GM18526 (cell line): ENCODE data around the gene XXYLT1.

Experiments used
- POLR2A ChIP-seq: IDR thresholded peaks from 3 replicates; pipeline ENCODE4 v1.6.1; 2011; ENCODE audit not compliant: insufficient read length; ENCODE audit errors: extremely low read depth

XXYLT1 gene

DNA sequence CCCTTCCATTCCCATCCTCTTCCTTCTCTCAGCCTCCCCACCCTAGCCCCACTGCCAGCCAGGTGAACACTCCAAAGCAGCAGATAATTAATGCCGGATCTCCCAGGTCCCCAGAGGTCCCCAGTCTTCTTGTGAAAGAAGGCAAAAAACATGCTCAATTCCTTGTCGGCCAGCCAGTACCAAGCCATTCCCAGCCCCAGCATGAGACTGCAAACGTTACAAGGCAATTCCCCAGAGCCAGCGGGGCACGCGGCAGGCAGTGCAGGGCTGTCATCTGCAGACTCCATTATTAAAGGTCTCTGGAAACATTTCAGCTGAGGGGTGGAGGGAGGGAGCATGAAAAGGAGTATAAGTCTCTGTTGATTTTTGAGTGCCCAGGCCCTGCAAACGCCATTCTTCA is 117.8 kb downstream of the XXYLT1 start:
- no peak for TF ChIP-seq POLR2A

DNA sequence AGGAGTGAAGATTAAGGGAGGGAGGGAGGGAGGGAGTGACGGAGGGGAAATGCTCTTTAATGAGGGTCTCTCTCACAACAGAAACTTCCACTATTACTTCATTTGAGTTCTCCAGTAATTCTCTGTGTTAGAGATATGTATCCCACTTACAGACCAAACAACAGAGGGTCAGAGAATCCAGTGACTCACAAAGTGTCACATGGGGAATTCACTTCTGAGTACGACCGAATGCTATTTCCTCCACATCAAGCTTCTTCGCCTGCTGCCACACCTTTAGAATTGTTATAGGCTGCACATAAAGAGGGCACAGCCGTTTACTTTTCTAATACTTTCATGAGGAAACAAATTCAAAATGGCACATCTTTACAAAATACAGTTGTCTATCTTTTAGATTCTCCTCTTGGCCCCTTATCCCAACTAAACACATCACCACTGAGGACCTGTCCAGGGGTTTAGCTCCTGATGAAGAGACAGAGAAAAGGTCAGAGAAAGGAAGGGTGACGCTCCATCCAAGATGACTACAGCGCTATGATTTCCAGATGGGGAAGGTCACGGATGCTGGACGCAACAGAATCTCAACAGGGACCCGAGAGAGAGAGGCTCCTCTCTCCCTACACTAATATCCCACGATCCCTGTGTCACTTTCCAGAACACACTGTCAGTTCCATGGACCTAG is 119.0 kb downstream of the XXYLT1 start:
- TF ChIP-seq POLR2A, result no peak

DNA sequence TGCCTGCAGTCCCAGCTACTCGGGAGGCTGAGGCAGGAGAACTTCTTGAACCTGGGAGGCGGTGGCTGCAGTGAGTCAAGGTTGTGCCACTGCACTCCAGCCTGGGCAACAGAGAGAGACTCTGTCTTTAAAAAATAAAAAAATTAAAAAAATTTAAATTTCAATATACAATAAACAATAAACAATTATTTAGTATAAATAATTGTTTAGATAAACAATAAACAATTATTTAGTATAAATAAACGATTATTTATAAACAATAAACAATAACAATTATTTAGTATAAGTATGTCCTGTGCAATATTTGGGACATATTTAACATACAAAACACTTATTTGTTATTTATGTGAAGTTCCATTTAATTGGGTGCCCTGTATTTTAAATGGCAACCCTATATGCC is 119.6 kb downstream of the XXYLT1 start:
- no peak for TF ChIP-seq POLR2A

DNA sequence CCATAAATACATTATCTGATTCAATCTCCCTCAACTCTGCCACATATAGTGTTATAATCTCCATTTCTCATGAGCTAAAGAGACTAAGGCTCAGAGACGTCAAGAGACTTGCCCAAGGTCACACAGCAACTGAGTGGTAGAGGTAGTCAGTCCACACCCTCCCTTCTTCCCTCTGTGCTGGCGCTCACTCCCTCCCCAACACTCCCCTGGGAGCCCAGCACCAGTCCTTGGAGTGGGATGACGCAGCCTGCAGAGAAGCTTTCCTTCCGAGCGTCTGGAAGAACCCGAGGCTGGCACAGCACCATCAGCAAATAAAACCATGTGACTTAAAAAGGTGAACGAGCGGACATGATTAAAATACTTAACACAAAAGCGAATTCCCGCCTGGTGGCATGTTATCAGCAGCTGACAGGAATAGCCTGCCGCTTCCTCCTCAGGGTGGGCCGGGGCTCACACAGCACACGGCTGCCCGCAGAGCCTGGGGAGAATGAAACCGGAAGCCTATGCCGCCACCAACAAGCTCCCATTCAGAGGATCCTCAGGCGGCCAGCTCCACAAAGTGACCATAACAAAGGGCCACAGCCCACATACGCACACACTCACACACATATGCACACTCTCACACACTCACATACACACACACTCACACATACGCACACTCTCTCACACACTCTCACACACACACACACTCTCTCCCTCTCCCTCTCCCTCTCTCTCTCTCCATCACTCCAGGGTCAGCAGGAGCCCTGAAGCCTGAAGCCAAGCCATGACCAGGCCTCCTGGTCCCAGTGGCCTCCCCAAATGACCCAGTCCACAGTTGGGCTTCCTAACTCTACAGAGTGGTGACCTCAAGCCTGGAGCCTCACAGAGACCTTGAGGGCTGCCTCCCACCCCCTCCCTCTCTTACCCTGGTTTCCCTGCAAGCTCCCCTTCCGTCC is 120.5 kb downstream of the XXYLT1 start:
- no peak for TF ChIP-seq POLR2A

DNA sequence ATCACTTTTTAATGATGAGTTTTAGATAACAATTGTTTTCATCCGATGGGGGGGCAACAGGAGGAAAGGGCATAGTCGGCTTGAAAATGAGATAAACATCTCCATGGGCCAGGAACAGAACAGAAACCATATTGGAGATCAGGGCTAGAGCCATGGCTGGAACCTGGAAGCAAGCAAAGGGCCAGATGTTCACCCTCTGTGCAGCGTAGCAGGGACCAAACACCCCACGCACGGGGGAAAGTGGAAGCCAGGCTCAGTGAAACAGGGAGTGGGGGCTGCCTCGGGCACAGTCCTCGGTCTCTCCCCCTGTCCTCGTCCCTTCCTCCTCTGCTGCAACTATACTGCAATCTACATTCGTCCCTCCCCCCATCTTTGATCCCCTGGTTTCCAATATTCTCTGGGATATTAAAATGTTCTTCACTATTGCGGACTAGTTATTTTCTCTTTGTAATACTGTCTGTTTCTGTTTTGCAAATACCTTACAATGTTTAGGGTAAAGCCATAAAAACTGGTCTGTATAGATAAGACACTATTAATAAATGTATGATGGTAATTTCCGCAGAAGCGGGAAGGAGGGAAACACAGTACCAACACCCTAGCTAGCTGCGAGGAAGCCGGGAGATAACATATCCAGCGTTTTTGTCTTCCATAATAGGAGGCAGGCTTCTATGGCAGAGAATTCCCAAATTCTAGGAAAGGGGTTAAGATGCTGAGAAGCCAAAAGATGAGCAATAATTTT is 121.5 kb downstream of the XXYLT1 start:
- no peak for TF ChIP-seq POLR2A

DNA sequence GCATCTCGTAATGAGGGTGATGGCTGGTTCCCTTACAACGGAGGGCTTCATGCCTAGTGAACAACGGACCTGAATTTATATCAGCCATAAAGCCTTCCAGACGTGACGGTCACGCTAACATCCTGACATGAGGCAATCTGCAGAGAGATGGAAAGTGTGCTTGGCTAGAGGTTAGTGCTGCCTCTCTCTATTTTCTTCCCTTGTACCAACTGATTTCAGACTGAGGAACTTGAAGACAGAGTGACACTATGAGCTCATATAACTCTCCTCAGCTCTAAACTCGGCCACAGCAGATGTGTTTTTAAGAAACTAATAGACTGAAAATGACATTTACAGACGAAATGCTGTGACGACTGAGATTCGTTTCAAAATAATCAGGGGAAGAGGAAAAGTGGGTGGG is 122.4 kb downstream of the XXYLT1 start:
- no peak for TF ChIP-seq POLR2A

DNA sequence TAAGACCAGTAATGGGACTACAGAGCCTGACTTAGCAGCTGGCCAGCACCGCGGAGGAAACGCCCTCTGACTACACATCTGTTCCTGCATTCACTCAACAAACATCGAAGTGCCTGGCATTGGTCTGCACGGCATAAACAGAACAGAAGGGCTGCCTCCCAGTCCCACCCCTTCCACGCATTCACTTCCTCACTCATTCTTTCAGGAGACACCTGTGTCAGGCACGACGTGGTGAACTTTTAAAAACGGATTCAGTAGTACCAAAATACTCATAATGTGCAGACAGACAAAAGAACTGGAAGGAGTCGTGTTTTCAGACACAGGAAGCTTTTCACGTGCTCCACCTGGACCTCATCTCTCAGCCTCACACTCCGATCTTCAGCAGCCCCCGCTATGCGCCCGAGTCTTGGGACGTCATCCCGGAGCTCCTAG is 123.3 kb downstream of the XXYLT1 start:
- no peak for TF ChIP-seq POLR2A

DNA sequence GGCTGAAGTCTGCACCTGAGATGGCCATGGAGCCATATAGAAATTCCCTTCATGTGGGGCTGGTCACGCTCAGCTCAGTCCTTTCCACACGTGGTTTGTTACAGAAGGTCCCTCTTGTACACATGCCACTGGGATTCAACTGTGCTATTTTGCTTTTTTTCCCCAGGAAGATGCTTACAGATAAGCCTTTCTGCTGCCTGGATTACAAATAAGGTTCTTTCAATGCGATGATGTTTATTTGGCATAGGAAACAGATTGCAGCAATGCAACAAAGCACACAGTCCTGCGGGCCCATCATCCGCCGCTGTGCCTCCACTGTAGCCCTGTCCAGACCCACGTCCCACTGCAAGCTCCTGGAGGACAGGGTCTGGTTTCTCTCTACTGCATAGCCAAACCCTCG is 124.8 kb downstream of the XXYLT1 start:
- TF ChIP-seq POLR2A, result no peak

DNA sequence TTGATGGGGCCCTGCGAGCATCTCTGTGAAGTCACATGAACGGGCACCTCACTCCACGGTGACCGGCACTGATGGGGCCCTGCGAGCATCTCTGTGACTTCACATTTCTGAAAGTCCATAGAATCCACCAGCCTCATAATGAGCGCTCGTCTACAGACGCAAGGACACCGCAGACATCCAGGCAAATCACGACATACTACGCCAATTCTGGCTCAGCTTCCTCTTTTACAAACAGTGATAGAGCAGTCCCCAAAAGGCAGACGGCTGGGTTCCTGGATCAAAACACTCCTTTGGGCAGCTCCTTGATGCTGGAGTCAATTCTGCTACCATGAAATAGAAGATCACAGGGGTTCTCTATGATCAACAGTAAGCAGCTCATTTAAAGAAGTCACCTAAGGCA is 125.4 kb downstream of the XXYLT1 start:
- no peak for TF ChIP-seq POLR2A

DNA sequence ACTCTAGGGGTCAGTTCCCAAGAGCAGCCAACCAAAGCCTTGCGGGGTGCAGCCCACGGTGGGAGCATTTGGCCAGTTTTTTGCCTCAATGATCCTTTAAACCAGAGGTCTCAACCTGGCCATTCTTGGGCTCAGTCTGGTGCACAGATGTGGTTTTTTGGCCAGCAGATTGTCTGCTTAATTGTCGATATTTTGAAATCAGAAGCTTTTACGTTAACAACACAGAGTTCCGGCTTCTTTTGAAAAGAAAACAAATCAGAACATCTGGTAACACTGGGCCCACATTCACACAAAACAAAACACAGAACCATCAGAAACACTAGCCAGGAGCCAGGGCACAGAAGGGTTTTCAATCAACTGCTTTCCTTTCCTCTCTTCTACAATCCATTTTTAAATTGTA is 127.7 kb downstream of the XXYLT1 start:
- TF ChIP-seq POLR2A, result no peak

DNA sequence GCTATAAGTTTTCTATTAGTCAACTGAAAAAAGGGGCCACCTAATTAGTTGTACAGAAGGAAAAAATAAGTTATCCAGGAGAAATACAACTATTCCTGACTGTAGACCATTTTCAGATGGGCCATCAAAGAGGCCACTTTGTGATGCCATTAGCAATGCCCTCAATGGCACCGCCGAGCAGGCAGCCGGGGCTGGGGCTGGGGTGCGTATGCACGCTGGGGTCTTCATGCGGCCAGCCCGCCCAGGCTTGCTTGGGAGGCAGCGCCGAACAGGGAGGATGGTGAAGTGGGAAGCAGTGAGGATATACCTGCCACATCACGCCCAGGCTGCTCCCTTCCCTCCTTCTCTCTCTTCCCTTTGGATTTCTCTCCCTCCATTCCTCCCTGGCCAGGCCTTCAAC is 128.4 kb downstream of the XXYLT1 start:
- TF ChIP-seq POLR2A, result no peak

DNA sequence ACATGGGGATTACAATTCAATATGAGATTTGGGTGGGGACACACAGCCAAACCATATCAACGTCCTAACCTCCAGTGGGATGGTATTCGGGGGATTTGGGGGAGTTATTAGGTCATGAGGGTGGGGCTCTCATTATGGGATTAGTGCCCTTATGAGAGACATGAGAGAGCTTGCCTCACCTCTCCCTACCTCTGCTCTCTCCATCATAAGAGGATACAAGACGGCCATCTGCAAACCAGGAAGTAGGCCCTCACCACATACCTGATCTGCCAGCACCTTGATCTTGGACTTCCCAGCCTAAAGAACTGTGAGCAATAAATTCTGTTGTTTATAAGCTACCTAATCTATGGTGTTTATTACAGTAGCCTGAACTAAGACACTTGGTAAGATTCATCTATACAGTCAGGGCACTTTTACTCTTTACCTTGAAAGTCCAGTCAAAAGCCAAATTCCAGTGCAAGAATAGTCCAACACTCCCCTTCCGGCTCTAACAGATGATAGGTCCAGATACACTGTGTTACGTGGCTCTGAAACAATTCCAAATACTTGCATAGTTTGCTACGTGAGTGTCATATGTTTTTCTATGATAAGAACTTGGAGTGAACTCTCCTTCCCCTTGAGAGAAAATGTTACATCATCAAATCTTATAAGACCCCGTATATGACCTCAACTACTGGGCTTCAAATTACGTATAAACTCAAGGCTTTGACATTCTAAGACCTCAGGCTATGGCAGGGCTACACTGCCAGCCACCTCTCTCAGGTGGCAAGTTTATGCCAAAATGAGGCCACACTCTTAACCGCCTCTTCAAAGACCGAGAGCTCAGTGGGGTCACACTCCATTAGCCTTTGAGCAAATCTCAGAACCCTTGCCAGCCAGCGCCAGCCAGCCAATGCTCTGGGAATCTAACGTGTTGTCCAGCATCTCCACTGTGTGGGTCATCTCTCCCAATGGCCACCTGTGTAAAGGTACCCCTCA is 129.9 kb downstream of the XXYLT1 start:
- TF ChIP-seq POLR2A, result no peak

DNA sequence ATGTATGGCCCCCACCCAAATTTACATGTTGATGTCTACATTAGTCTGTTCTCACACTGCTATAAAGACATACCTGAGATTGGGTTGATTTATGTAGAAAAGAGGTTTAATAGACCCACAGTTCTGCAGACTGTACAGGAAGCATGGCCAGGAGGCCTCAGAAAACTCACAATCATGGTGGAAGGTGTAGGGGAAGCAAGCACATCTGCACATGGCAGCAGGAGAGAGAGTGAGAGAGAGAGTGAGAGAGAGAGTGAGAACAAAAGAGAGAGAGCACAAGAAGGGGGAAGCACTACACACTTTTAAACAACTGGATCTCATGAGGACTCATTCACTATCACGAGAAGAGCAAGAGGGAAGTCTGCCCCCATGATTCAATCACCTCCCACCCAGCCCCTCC is 130.5 kb downstream of the XXYLT1 start:
- no peak for TF ChIP-seq POLR2A

DNA sequence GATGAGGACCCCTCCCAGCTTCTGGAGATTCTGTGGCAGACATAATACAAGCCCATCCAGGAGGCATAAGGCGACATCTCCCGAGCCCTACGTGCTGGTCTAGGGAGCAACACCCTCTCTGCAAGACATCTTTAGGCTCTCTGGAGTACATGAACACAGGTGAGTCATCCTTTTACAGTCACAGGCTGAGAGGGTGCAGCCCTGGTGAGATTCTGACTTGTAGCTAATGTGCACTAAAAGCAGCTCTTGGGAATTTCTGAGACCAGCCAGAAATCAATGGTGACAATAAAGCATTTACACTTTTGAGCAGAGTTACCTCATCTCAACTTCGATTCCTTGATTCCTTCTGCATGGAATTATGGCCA is 131.1 kb downstream of the XXYLT1 start:
- TF ChIP-seq POLR2A, result no peak
